SK-N-SH (cell line): ENCODE measurements around the gene KRTAP16-1.

ENCODE experiments used
- FOSL2 ChIP-seq: IDR thresholded peaks from 2 replicates; pipeline ENCODE4 v1.4.0; 2012; ENCODE audit warnings: low read depth, mild to moderate bottlenecking, moderate library complexity, borderline replicate concordance
- FOXM1 ChIP-seq: IDR thresholded peaks from 2 replicates; pipeline ENCODE4 v1.4.0; 2012; ENCODE audit warnings: low read depth, mild to moderate bottlenecking
- JUND ChIP-seq: IDR thresholded peaks from 2 replicates; pipeline ENCODE4 v1.4.0; 2012
- POLR2AphosphoS5 ChIP-seq: IDR thresholded peaks from 2 replicates; pipeline ENCODE4 v1.6.1; 2012; ENCODE audit warnings: low read depth, low read length
- RFX5 ChIP-seq: IDR thresholded peaks from 2 replicates; pipeline ENCODE4 v1.6.1; 2012; ENCODE audit warnings: mild to moderate bottlenecking, improper control_type of control experiment, low read length
- TF ChIP-seq, protein P1 (sequence below): fragments of 200-600 bp; sonication (generic); IDR thresholded peaks from 2 replicates; pipeline ENCODE4 v1.6.1; 2017; ENCODE audit warnings: antibody characterized with exemption, mild to moderate bottlenecking, moderate library complexity
- TF ChIP-seq, protein P2 (sequence below): IDR thresholded peaks from 2 replicates; pipeline ENCODE4 v1.6.1; 2012; ENCODE audit warnings: mild to moderate bottlenecking, low read depth, low read length, moderate library complexity
- TF ChIP-seq, protein P3 (sequence below): IDR thresholded peaks from 2 replicates; pipeline ENCODE4 v1.4.0; 2012; ENCODE audit warnings: low read depth
- TF ChIP-seq, protein P4 (sequence below): IDR thresholded peaks from 2 replicates; pipeline ENCODE4 v1.4.0; 2012; ENCODE audit warnings: low read depth, borderline replicate concordance

DNA sequence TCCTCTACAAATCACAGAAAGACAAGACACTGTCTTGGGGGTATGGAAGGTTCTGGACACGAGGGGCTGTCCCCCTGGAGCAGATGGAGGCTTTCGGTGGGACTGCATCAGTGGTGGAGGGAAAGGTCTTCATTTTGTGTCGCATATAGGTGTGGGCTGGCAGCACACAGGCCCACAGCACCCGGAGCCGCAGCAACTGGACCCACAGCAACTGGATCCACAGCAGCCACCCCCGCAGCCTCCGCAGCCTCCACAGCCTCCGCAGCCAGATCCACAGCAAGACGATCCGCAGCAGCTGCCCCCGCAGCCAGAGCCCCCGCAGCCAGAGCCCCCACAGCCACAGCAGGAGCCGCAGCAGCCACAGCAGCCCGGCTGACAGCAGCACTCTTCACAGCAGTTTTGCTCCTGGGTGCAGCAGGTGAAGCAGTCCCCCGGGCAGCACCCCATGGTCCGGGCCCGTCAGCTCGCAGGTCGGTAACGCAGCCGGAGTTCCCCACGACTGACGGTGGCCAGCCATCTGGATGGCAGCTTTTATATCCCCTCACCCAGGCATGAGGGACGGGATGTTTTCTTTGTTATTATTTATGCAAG lies 6.2 kb upstream of the KRTAP16-1 start, which contains the start of gene KRTAP17-1:
- TF ChIP-seq, protein P1, sequence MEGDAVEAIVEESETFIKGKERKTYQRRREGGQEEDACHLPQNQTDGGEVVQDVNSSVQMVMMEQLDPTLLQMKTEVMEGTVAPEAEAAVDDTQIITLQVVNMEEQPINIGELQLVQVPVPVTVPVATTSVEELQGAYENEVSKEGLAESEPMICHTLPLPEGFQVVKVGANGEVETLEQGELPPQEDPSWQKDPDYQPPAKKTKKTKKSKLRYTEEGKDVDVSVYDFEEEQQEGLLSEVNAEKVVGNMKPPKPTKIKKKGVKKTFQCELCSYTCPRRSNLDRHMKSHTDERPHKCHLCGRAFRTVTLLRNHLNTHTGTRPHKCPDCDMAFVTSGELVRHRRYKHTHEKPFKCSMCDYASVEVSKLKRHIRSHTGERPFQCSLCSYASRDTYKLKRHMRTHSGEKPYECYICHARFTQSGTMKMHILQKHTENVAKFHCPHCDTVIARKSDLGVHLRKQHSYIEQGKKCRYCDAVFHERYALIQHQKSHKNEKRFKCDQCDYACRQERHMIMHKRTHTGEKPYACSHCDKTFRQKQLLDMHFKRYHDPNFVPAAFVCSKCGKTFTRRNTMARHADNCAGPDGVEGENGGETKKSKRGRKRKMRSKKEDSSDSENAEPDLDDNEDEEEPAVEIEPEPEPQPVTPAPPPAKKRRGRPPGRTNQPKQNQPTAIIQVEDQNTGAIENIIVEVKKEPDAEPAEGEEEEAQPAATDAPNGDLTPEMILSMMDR, result no peak
- TF ChIP-seq, protein P2, sequence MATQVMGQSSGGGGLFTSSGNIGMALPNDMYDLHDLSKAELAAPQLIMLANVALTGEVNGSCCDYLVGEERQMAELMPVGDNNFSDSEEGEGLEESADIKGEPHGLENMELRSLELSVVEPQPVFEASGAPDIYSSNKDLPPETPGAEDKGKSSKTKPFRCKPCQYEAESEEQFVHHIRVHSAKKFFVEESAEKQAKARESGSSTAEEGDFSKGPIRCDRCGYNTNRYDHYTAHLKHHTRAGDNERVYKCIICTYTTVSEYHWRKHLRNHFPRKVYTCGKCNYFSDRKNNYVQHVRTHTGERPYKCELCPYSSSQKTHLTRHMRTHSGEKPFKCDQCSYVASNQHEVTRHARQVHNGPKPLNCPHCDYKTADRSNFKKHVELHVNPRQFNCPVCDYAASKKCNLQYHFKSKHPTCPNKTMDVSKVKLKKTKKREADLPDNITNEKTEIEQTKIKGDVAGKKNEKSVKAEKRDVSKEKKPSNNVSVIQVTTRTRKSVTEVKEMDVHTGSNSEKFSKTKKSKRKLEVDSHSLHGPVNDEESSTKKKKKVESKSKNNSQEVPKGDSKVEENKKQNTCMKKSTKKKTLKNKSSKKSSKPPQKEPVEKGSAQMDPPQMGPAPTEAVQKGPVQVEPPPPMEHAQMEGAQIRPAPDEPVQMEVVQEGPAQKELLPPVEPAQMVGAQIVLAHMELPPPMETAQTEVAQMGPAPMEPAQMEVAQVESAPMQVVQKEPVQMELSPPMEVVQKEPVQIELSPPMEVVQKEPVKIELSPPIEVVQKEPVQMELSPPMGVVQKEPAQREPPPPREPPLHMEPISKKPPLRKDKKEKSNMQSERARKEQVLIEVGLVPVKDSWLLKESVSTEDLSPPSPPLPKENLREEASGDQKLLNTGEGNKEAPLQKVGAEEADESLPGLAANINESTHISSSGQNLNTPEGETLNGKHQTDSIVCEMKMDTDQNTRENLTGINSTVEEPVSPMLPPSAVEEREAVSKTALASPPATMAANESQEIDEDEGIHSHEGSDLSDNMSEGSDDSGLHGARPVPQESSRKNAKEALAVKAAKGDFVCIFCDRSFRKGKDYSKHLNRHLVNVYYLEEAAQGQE, result no peak
- no peak for TF ChIP-seq RFX5
- TF ChIP-seq, protein P3, sequence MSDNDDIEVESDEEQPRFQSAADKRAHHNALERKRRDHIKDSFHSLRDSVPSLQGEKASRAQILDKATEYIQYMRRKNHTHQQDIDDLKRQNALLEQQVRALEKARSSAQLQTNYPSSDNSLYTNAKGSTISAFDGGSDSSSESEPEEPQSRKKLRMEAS, result no peak
- TF ChIP-seq, protein P4, sequence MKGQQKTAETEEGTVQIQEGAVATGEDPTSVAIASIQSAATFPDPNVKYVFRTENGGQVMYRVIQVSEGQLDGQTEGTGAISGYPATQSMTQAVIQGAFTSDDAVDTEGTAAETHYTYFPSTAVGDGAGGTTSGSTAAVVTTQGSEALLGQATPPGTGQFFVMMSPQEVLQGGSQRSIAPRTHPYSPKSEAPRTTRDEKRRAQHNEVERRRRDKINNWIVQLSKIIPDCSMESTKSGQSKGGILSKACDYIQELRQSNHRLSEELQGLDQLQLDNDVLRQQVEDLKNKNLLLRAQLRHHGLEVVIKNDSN, result no peak
- TF ChIP-seq JUND, result no peak
- TF ChIP-seq POLR2AphosphoS5, result no peak
- no peak for TF ChIP-seq FOSL2
- no peak for TF ChIP-seq FOXM1
